ENCODE data around the gene ADGRB3.

Gene ADGRB3

DNA sequence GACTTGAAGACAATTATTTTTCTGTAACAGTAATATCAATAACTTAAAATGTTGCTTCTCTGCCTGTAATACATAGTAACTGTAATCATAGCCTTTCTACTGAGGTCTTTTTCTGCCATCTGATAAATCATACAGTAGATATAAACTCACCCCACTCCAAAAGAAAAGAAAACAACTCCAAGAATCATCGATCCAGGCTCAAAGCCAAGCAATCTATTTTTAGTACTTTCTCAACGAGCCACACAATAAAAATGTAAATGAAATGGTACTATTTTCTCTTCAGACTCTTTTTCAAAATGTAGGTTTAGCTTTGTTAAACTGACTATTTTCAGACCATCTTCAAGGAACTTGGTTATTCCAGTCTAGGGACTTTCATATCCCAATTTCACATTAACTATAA lies 493.3 kb downstream of the ADGRB3 start:
- no peak for TF ChIP-seq CEBPB (IDR thresholded peaks at IDR 0.05)
- no peak for TF ChIP-seq RAD21 (IDR thresholded peaks at IDR 0.05; ENCODE audit: low read depth)
- TF ChIP-seq, protein P1, sequence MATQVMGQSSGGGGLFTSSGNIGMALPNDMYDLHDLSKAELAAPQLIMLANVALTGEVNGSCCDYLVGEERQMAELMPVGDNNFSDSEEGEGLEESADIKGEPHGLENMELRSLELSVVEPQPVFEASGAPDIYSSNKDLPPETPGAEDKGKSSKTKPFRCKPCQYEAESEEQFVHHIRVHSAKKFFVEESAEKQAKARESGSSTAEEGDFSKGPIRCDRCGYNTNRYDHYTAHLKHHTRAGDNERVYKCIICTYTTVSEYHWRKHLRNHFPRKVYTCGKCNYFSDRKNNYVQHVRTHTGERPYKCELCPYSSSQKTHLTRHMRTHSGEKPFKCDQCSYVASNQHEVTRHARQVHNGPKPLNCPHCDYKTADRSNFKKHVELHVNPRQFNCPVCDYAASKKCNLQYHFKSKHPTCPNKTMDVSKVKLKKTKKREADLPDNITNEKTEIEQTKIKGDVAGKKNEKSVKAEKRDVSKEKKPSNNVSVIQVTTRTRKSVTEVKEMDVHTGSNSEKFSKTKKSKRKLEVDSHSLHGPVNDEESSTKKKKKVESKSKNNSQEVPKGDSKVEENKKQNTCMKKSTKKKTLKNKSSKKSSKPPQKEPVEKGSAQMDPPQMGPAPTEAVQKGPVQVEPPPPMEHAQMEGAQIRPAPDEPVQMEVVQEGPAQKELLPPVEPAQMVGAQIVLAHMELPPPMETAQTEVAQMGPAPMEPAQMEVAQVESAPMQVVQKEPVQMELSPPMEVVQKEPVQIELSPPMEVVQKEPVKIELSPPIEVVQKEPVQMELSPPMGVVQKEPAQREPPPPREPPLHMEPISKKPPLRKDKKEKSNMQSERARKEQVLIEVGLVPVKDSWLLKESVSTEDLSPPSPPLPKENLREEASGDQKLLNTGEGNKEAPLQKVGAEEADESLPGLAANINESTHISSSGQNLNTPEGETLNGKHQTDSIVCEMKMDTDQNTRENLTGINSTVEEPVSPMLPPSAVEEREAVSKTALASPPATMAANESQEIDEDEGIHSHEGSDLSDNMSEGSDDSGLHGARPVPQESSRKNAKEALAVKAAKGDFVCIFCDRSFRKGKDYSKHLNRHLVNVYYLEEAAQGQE (IDR thresholded peaks at IDR 0.05; ENCODE audit: low read depth), result no peak
- no peak for TF ChIP-seq ZBTB7A (IDR thresholded peaks at IDR 0.05; ENCODE audit: low read depth)
- TF ChIP-seq, protein P2, sequence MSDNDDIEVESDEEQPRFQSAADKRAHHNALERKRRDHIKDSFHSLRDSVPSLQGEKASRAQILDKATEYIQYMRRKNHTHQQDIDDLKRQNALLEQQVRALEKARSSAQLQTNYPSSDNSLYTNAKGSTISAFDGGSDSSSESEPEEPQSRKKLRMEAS (IDR thresholded peaks at IDR 0.05), result no peak
- no peak for TF ChIP-seq FOXM1 (IDR thresholded peaks at IDR 0.05; ENCODE audit: borderline replicate concordance, low read depth)
- TF ChIP-seq, protein P3, sequence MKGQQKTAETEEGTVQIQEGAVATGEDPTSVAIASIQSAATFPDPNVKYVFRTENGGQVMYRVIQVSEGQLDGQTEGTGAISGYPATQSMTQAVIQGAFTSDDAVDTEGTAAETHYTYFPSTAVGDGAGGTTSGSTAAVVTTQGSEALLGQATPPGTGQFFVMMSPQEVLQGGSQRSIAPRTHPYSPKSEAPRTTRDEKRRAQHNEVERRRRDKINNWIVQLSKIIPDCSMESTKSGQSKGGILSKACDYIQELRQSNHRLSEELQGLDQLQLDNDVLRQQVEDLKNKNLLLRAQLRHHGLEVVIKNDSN (IDR thresholded peaks at IDR 0.05), result no peak
- TF ChIP-seq EGR1 (IDR thresholded peaks at IDR 0.05), result no peak
- no peak for TF ChIP-seq YY1 (IDR thresholded peaks at IDR 0.05; ENCODE audit: low read depth)
- no peak for TF ChIP-seq TAF1 (IDR thresholded peaks at IDR 0.05; ENCODE audit: low read depth)
- no peak for TF ChIP-seq TEAD4 (IDR thresholded peaks at IDR 0.05)

DNA sequence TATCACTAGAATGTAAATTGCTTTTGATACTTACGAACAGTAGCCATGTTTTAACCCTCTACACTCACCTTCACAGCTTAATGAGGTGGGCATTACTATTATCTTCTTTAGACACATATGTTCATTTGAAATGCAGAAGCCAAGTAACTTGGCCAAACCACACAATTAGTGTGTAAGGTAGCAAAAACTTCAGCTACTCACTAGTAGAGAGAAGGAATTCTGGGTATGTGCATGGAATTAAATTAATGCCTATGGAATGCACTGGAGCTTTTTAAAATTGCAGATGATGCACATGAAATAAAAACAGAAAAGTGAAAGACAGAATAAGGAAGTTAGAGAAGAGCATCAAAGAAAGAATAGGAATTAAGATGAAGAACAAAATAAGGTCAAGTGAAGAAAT lies 494.0 kb downstream of the ADGRB3 start:
- TF ChIP-seq TAF1 (IDR thresholded peaks at IDR 0.05; ENCODE audit: low read depth) (no peak), NFIC (IDR thresholded peaks at IDR 0.05) (no peak), ZBTB7A (IDR thresholded peaks at IDR 0.05; ENCODE audit: low read depth) (no peak), FOXM1 (IDR thresholded peaks at IDR 0.05; ENCODE audit: borderline replicate concordance, low read depth) (no peak), YY1 (IDR thresholded peaks at IDR 0.05; ENCODE audit: low read depth) (no peak), EGR1 (IDR thresholded peaks at IDR 0.05) (no peak), RAD21 (IDR thresholded peaks at IDR 0.05; ENCODE audit: low read depth) (no peak), EP300 (IDR thresholded peaks at IDR 0.05; ENCODE audit: borderline replicate concordance) (no peak), CEBPB (IDR thresholded peaks at IDR 0.05) (no peak), CREB1 (IDR thresholded peaks at IDR 0.05; ENCODE audit: low read depth) (no peak), TEAD4 (IDR thresholded peaks at IDR 0.05) (no peak)
- TF ChIP-seq, protein P3 (IDR thresholded peaks at IDR 0.05), result no peak
- TF ChIP-seq, protein P1 (IDR thresholded peaks at IDR 0.05; ENCODE audit: low read depth), result no peak
- TF ChIP-seq, protein P2 (IDR thresholded peaks at IDR 0.05), result no peak

DNA sequence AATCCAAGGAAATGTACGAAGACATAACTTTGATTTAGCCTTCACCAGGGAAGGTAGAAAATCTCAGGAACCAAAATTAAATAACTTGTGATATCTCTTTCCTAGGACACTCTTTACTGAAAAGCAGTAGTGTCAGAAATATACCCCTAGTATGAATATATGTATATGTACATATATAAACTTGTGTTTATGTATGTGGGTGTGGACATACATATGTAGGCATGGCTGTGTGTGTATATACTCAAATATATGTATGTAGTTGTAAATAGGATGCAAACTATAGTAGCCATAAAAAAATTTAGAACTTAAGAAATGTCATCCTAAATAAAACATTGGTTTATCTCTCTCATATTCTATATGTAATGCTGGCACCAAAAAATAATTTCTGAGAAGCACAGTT lies 500.8 kb downstream of the ADGRB3 start:
- TF ChIP-seq EP300 (IDR thresholded peaks at IDR 0.05; ENCODE audit: borderline replicate concordance), result no peak
- TF ChIP-seq, protein P3 (IDR thresholded peaks at IDR 0.05), result no peak
- TF ChIP-seq RAD21 (IDR thresholded peaks at IDR 0.05; ENCODE audit: low read depth), result no peak
- TF ChIP-seq, protein P1 (IDR thresholded peaks at IDR 0.05; ENCODE audit: low read depth), result no peak
- TF ChIP-seq YY1 (IDR thresholded peaks at IDR 0.05; ENCODE audit: low read depth), result no peak
- no peak for TF ChIP-seq TAF1 (IDR thresholded peaks at IDR 0.05; ENCODE audit: low read depth)
- no peak for TF ChIP-seq EGR1 (IDR thresholded peaks at IDR 0.05)
- TF ChIP-seq, protein P2 (IDR thresholded peaks at IDR 0.05), result no peak
- no peak for TF ChIP-seq FOXM1 (IDR thresholded peaks at IDR 0.05; ENCODE audit: borderline replicate concordance, low read depth)

DNA sequence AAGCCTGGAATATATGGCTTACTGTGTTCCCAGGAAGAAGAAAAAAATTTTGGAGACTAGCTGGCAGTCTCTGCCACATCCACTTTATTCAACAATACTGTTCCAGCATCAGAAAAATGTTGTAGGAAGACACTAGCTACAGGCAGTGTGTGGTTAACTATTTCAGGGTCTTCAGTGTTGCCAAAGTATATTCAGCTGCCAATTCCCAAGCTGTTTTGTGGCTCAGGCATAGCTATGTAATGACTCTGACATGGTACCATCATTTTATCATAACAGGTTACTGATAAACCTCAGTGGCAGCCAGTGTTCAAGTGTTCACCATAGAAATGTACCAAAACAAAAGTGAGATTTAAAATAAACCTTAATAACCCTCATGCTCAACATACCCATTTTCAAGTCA lies 503.1 kb downstream of the ADGRB3 start:
- TF ChIP-seq RAD21 (IDR thresholded peaks at IDR 0.05; ENCODE audit: low read depth) (no peak), EGR1 (IDR thresholded peaks at IDR 0.05) (no peak), TAF1 (IDR thresholded peaks at IDR 0.05; ENCODE audit: low read depth) (no peak), TEAD4 (IDR thresholded peaks at IDR 0.05) (no peak), EP300 (IDR thresholded peaks at IDR 0.05; ENCODE audit: borderline replicate concordance) (no peak), NFIC (IDR thresholded peaks at IDR 0.05) (no peak), CREB1 (IDR thresholded peaks at IDR 0.05; ENCODE audit: low read depth) (no peak), TCF12 (IDR thresholded peaks at IDR 0.05; ENCODE audit: low read depth) (no peak), FOXM1 (IDR thresholded peaks at IDR 0.05; ENCODE audit: borderline replicate concordance, low read depth) (no peak), YY1 (IDR thresholded peaks at IDR 0.05; ENCODE audit: low read depth) (no peak), CEBPB (IDR thresholded peaks at IDR 0.05) (no peak), ZBTB7A (IDR thresholded peaks at IDR 0.05; ENCODE audit: low read depth) (no peak)
- TF ChIP-seq, protein P2 (IDR thresholded peaks at IDR 0.05), result no peak
- TF ChIP-seq, protein P3 (IDR thresholded peaks at IDR 0.05), result no peak
- TF ChIP-seq, protein P1 (IDR thresholded peaks at IDR 0.05; ENCODE audit: low read depth), result no peak

All from Ishikawa (cell line).